ENCODE measurements around the gene STAU1.
A peak's percentile ranks its signal among the peaks of the same experiment; 100 is the strongest.
"Not testable (repeated sequence)": the region's sequence is repeated elsewhere in the genome, so short reads cannot be mapped to it uniquely, and the experiment has no call there.

STAU1 gene

DNA sequence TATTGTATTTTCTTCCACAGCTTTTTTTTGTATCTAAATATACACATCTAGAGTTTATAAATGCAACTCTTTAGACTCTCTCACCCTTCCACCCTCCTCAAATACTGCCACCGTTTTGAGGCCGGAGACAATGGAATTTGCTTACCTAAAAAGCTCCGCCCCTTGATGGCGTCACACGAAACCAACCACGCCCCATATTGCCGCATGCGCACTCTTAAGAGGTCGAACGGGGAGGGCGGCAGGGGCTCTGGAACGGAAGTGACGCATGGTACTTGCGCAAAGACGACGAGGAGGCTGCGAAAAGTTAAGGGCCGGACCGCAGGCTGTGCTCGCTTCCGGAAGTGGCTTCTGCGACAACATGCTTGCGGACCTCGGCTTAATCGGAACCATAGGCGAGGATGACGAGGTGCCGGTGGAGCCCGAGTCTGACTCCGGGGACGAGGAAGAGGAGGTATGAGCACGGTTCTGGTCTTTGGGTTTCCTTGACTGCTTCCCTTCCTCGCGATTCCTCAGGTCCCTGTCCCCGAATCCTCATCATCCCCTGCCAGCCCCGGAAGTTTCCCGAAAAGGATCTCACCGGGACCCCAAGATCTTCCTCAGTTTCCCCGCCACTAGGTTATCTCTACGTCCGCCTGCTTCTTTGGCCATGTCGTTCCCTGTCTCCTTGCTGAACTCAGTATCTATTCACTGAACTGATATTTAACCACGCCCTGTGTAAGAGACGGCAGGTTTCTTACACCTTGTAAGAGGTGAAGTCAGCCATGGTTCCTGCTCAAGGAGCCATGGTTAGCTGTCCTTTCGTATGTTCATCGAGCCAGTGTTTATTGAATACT is 31.2 kb upstream of the STAU1 start, which contains the start of gene DDX27 (continued):
- TF ChIP-seq REPIN1 (tag by site-specific recombination; IDR thresholded peaks at IDR 0.05; ENCODE audit: low read depth) (no peak), OSR2 (tag by site-specific recombination; IDR thresholded peaks at IDR 0.05) (no peak), ZNF843 (tag by site-specific recombination; IDR thresholded peaks at IDR 0.05) (no peak), ZNF548 (tag by site-specific recombination; IDR thresholded peaks at IDR 0.05) (no peak), ZFP69B (tag by site-specific recombination; IDR thresholded peaks at IDR 0.05) (peak; percentile 55; the same call in 1 of the 2 replicates), ZNF2 (tag by site-specific recombination; IDR thresholded peaks at IDR 0.05) (peak; percentile 58; the same call in 1 of the 2 replicates), ZNF585B (tag by site-specific recombination; IDR thresholded peaks at IDR 0.05) (no peak), ZNF530 (tag by site-specific recombination; IDR thresholded peaks at IDR 0.05; ENCODE audit: low read depth) (no peak), ZNF202 (tag by site-specific recombination; IDR thresholded peaks at IDR 0.05; ENCODE audit: borderline replicate concordance) (no peak), ZNF133 (tag by site-specific recombination; IDR thresholded peaks at IDR 0.05) (no peak), ZNF350 (tag by site-specific recombination; IDR thresholded peaks at IDR 0.05) (no peak), SETDB1 (IDR thresholded peaks at IDR 0.05; ENCODE audit: insufficient read length, low read length) (no peak), HOXD13 (CRISPR knock-in tag; IDR thresholded peaks at IDR 0.05; ENCODE audit: borderline replicate concordance) (no peak), ZNF658 (tag by site-specific recombination; IDR thresholded peaks at IDR 0.05) (no peak), ZBTB48 (tag by site-specific recombination; IDR thresholded peaks at IDR 0.05) (no peak), ZFP41 (tag by site-specific recombination; IDR thresholded peaks at IDR 0.05; ENCODE audit: borderline replicate concordance) (no peak)
- TF ChIP-seq, protein P1, sequence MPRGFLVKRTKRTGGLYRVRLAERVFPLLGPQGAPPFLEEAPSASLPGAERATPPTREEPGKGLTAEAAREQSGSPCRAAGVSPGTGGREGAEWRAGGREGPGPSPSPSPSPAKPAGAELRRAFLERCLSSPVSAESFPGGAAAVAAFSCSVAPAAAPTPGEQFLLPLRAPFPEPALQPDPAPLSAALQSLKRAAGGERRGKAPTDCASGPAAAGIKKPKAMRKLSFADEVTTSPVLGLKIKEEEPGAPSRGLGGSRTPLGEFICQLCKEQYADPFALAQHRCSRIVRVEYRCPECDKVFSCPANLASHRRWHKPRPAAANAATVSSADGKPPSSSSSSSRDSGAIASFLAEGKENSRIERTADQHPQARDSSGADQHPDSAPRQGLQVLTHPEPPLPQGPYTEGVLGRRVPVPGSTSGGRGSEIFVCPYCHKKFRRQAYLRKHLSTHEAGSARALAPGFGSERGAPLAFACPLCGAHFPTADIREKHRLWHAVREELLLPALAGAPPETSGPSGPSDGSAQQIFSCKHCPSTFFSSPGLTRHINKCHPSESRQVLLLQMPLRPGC (tag by site-specific recombination; IDR thresholded peaks at IDR 0.05), result no peak
- TF ChIP-seq, protein P2, sequence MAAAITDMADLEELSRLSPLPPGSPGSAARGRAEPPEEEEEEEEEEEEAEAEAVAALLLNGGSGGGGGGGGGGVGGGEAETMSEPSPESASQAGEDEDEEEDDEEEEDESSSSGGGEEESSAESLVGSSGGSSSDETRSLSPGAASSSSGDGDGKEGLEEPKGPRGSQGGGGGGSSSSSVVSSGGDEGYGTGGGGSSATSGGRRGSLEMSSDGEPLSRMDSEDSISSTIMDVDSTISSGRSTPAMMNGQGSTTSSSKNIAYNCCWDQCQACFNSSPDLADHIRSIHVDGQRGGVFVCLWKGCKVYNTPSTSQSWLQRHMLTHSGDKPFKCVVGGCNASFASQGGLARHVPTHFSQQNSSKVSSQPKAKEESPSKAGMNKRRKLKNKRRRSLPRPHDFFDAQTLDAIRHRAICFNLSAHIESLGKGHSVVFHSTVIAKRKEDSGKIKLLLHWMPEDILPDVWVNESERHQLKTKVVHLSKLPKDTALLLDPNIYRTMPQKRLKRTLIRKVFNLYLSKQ (tag by site-specific recombination; IDR thresholded peaks at IDR 0.05; ENCODE audit: borderline replicate concordance), result no peak

DNA sequence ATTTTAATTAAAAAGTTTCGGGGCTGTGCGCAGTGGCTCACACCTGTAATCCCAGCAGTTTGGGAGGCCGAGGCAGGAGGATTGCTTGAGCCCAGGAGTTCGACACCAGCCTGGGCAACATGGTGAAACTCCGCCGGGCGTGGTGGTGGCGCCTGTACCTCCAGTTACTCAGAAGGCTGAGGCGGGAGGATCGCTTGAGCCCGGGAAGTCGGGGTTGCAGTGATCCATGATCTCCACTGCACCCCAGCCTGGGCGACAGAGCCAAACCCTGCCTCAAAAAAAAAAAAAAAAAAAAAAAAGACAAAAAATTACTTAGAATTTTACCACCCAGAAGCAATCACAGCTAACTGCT is 30.6 kb upstream of the STAU1 start:
- TF ChIP-seq, protein P3, sequence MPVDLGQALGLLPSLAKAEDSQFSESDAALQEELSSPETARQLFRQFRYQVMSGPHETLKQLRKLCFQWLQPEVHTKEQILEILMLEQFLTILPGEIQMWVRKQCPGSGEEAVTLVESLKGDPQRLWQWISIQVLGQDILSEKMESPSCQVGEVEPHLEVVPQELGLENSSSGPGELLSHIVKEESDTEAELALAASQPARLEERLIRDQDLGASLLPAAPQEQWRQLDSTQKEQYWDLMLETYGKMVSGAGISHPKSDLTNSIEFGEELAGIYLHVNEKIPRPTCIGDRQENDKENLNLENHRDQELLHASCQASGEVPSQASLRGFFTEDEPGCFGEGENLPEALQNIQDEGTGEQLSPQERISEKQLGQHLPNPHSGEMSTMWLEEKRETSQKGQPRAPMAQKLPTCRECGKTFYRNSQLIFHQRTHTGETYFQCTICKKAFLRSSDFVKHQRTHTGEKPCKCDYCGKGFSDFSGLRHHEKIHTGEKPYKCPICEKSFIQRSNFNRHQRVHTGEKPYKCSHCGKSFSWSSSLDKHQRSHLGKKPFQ (tag by site-specific recombination; IDR thresholded peaks at IDR 0.05), result 0 out of 2 replicates have a peak, but pooled peaks have one; percentile 10
- TF ChIP-seq, protein P4, sequence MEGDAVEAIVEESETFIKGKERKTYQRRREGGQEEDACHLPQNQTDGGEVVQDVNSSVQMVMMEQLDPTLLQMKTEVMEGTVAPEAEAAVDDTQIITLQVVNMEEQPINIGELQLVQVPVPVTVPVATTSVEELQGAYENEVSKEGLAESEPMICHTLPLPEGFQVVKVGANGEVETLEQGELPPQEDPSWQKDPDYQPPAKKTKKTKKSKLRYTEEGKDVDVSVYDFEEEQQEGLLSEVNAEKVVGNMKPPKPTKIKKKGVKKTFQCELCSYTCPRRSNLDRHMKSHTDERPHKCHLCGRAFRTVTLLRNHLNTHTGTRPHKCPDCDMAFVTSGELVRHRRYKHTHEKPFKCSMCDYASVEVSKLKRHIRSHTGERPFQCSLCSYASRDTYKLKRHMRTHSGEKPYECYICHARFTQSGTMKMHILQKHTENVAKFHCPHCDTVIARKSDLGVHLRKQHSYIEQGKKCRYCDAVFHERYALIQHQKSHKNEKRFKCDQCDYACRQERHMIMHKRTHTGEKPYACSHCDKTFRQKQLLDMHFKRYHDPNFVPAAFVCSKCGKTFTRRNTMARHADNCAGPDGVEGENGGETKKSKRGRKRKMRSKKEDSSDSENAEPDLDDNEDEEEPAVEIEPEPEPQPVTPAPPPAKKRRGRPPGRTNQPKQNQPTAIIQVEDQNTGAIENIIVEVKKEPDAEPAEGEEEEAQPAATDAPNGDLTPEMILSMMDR (tag by site-specific recombination; IDR thresholded peaks at IDR 0.05), result 0 out of 2 replicates have a peak, but pooled peaks have one; percentile 13
- TF ChIP-seq, protein P5, sequence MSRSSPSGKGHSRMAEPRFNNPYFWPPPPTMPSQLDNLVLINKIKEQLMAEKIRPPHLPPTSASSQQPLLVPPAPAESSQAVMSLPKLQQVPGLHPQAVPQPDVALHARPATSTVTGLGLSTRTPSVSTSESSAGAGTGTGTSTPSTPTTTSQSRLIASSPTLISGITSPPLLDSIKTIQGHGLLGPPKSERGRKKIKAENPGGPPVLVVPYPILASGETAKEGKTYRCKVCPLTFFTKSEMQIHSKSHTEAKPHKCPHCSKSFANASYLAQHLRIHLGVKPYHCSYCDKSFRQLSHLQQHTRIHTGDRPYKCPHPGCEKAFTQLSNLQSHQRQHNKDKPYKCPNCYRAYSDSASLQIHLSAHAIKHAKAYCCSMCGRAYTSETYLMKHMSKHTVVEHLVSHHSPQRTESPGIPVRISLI (tag by site-specific recombination; IDR thresholded peaks at IDR 0.05), result peak; percentile 67; the same call in 1 of the 2 replicates
- peaks cover 14 to 22% of the 10 kb centered on the region in 2 experiments; a peak in 2 of 3 replicates for H3K36me3 ChIP-seq (ENCODE audit: control insufficient read depth in 2 of 2, insufficient read depth in 1 of 2, low read length in 2 of 2)
- not testable (repeated sequence) for H3K4me1 ChIP-seq (ENCODE audit: control insufficient read depth, insufficient read depth, low read length); H3K9me3 ChIP-seq (ENCODE audit: control insufficient read depth, insufficient read depth, low read depth, low read length); H3K4me3 ChIP-seq (ENCODE audit: low read depth, low read length); H3K27ac ChIP-seq (ENCODE audit: extremely low read depth, low read depth, low read length)
- CTCF ChIA-PET, result interaction anchor here (0.7 to 4.4 kb wide), 4 partner anchors 72 to 90 kb away, joined by 3 to 101 read pairs (median 8); no protein-coding TSS in a partner anchor
- POLR2A ChIA-PET, result interaction anchor here (0.6 to 1.0 kb wide), 8 partner anchors 18 to 1523 kb away, joined by 3 to 9 read pairs (median 4); no protein-coding TSS in a partner anchor
